Upper lobe of left lung (tissue), 6 donors: ENCODE measurements around the gene TAF6. TPM values are rescaled to one million over a fixed set of nuclear protein-coding genes. Genes with fewer than 3 reads are reported as not detected.

Experiments
- ATAC-seq, 2 donors: fragments of 200-7000 bp; cut with Tn5 transposase; one replicate each; pipeline ENCODE4 v1.9.1; 2022; ENCODE audit warnings: mild to moderate bottlenecking in 2 of 2, moderate library complexity in 2 of 2; ENCODE audit not compliant: low FRiP score in 2 of 2
- DNase-seq, 2 donors: peaks; one replicate each; pipeline ENCODE4 v3.0.0-alpha.2; 2019 to 2020
- H3K27ac ChIP-seq, 4 donors: fragments of 200-600 bp; sonication (generic); one replicate each; pipeline ENCODE4 v1.5.1; 2016 to 2019
- H3K27me3 ChIP-seq, 4 donors: fragments of 200-600 bp; sonication (generic); one replicate each; pipeline ENCODE4 v1.5.1; 2017 to 2019
- H3K36me3 ChIP-seq, 4 donors: fragments of 200-600 bp; sonication (generic); one replicate each; pipeline ENCODE4 v1.5.1; 2016 to 2019
- H3K4me1 ChIP-seq, 4 donors: fragments of 200-600 bp; sonication (generic); one replicate each; pipeline ENCODE4 v1.5.1; 2018 to 2019
- H3K4me3 ChIP-seq, 4 donors: fragments of 200-600 bp; sonication (generic); one replicate each; pipeline ENCODE4 v1.5.1; 2017 to 2019; ENCODE audit warnings: mild to moderate bottlenecking in 2 of 4, moderate library complexity in 1 of 4
- H3K9me3 ChIP-seq, 4 donors: fragments of 200-600 bp; sonication (generic); one replicate each; pipeline ENCODE4 v1.5.1; 2018 to 2019
- EP300 ChIP-seq, 4 donors: sonication (generic); formaldehyde crosslinking; IDR thresholded peaks; one replicate each; pipeline ENCODE4 v1.5.1; 2017; ENCODE audit warnings: antibody characterized with exemption in 4 of 4, control low read depth in 2 of 4
- POLR2A ChIP-seq, 4 donors: fragments of 450-650 bp; IDR thresholded peaks; one replicate each; pipeline ENCODE4 v1.5.1; 2016 to 2017; ENCODE audit warnings: antibody characterized with exemption in 4 of 4, mild to moderate bottlenecking in 2 of 4
- POLR2AphosphoS5 ChIP-seq, 2 donors: sonication (generic); formaldehyde crosslinking; IDR thresholded peaks; one replicate each; pipeline ENCODE4 v1.5.1; 2017; ENCODE audit warnings: antibody characterized with exemption in 2 of 2
- WGBS, 2 donors: methylation state at CpG; one replicate each; pipeline ENCODE4 v1.1.5; 2017 to 2018; 5-methylcytosine and 5-hydroxymethylcytosine counted together
- total RNA-seq, 6 donors: library from RNA; depleted of rRNA in 4 of 6; stranded (reverse); fragments of >200 nt in 4 of 6; gene quantifications; one replicate each; pipeline versions ENCODE4 v1.1.0 to v1.2.1, GENCODE V29; 2016 to 2021
- TF ChIP-seq, protein P1 (sequence below), 6 experiments: fragments of 450-650 bp in 4 of 6; fragments of 200-600 bp in 2 of 6; sonication (generic) in 2 of 6; IDR thresholded peaks; one replicate each; pipeline ENCODE4 v1.5.1; 2016 to 2019; ENCODE audit warnings: antibody characterized with exemption in 6 of 6
- donor health status: DM: no; HTN: no; CAD: no; lungs with moderate emphysema.
- donor health status: DM: no; HTN: yes; CAD: no; lungs with severe emphysema.

Gene TAF6
- total RNA-seq, 6 donors from 2014 or later = 33.4 to 76.5 (median 53.0) TPM

DNA sequence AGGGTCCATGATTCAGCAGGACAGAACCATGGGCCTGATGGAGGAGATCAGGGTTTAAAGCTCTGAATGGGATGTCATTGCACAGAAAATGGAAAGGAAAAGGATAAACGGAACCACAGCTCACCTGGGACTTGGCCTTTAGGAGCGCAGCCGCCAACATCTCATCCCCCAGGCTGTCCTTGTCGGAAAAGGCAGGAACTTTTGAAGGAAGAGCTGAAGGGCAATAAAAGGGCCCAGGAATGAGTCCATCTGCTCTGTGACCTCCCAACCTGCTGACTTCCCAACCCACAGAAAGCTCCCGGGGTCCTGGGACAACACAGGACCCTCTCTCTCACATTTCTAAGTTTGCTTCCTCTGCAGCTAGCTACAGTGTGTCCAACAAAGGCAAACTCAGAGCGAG lies 43.7 kb downstream of the TAF6 start:
- WGBS, 2 donors = 93 to 94% methylated on average over 5 to 6 of the region's 6 CpGs
- TF ChIP-seq EP300 (IDR thresholded peaks at IDR 0.05) (no peak), POLR2AphosphoS5 (IDR thresholded peaks at IDR 0.05) (no peak), POLR2A (IDR thresholded peaks at IDR 0.05) (no peak)
- TF ChIP-seq, protein P1, sequence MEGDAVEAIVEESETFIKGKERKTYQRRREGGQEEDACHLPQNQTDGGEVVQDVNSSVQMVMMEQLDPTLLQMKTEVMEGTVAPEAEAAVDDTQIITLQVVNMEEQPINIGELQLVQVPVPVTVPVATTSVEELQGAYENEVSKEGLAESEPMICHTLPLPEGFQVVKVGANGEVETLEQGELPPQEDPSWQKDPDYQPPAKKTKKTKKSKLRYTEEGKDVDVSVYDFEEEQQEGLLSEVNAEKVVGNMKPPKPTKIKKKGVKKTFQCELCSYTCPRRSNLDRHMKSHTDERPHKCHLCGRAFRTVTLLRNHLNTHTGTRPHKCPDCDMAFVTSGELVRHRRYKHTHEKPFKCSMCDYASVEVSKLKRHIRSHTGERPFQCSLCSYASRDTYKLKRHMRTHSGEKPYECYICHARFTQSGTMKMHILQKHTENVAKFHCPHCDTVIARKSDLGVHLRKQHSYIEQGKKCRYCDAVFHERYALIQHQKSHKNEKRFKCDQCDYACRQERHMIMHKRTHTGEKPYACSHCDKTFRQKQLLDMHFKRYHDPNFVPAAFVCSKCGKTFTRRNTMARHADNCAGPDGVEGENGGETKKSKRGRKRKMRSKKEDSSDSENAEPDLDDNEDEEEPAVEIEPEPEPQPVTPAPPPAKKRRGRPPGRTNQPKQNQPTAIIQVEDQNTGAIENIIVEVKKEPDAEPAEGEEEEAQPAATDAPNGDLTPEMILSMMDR (IDR thresholded peaks at IDR 0.05) = no peak

DNA sequence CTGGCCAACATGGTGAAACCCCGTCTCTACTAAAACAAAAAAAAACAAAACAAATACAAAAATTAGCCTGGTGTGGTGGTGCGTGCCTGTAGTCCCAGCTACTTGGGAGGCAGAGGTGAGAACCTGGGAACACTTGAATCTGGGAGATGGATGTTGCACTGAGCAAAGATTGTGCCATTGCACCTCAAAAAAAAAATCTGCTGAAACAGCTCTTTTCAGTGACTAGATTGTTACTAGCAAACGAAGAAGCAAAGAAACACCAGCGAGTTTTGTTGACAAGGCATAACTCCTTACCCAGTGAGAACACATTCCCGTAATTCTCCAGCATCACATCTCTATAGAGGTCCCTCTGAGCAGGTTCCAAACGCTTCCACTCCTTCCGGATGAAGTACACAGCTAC lies 44.3 kb downstream of the TAF6 start:
- WGBS, 2 donors = 95% methylated on average over 7 of the region's 7 CpGs

More for the DNA sequence above, 43.7 kb downstream of the TAF6 start:
- Histone ChIP-seq H3K36me3 (peaks cover 57 to 94% (median 72%) of the 10 kb centered on the region in 4 donors), H3K27ac (no peak overlapping the region), H3K4me1 (peaks cover 3 to 20% (median 11%) of the 10 kb centered on the region in 4 donors), H3K9me3 (peaks cover 18 to 26% (median 24%) of the 10 kb centered on the region in 4 donors), H3K27me3 (no peaks in the 10 kb centered on the region), H3K4me3 (no peak overlapping the region)
- ATAC-seq (no peak), DNase-seq (no peak)

DNA sequence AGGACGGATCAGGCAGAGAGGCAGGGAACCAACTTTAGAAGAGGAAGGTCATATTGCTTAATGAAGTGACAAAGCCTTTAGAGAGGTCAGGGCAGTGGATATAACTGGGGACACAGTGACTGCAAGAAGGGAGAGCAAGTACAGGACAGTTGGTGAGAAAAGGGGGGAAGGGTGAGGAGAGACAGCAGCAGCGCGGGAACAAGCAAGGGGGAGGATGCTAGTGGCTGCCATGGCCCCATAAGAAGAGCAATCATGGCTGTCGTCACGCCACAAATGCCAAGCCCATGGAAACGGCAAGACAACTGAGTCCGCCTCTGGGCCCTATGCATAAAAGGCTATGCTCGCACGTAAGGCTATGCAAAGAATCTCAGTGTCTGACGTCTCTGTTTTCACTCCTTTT lies 46.7 kb downstream of the TAF6 start:
- WGBS, 2 donors = 95 to 97% methylated on average over 10 of the region's 10 CpGs
- H3K9me3 ChIP-seq = peaks cover 22 to 28% (median 27%) of the 10 kb centered on the region in 4 donors
- no peak for DNase-seq

More for the DNA sequence above, 44.3 kb downstream of the TAF6 start:
- peaks cover 22 to 28% (median 27%) of the 10 kb centered on the region in 4 donors for H3K9me3 ChIP-seq
- DNase-seq (no peak), ATAC-seq (no peak)
- TF ChIP-seq POLR2AphosphoS5 (IDR thresholded peaks at IDR 0.05) (no peak), POLR2A (IDR thresholded peaks at IDR 0.05) (no peak), EP300 (IDR thresholded peaks at IDR 0.05) (no peak)
- TF ChIP-seq, protein P1 (IDR thresholded peaks at IDR 0.05) = no peak
- peaks cover 57 to 98% (median 78%) of the 10 kb centered on the region in 4 donors for H3K36me3 ChIP-seq
- H3K4me3 ChIP-seq = no peak overlapping the region
- peaks cover 0 to 14% (median 5%) of the 10 kb centered on the region in 4 donors for H3K4me1 ChIP-seq
- no peak overlapping the region for H3K27ac ChIP-seq
- no peaks in the 10 kb centered on the region for H3K27me3 ChIP-seq

DNA sequence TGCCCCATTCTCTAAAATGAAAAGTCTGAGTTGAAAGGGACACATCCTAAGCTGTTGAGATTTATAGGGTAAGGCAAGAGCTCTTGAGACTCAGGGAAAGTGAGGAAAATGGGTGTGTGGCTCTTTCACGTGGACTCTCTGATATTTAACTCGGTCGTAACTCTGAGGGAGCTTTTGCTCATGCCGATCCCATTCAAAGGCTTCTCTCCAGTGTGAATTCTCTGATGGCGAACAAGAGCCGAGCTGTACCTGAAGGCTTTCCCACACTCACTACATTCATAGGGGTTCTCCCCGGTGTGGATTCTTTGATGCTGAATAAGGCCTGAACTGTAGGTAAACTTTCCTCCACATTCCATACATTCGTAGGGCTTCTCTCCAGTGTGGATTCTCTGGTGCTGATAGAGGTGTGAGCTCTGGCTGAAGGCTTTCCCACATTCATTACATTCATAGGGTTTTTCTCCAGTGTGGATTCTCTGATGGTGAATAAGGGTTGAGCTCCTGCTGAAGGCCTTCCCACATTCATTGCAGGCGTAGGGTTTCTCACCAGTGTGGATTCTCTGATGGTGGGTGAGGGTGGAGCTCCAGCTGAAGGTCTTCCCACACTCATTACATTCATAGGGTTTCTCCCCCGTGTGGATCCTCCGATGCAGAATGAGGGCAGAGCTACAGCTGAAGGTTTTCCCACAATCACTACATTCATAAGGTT lies 48.0 kb downstream of the TAF6 start:
- ATAC-seq = no peak

More for the DNA sequence above, 46.7 kb downstream of the TAF6 start:
- Histone ChIP-seq H3K27ac (no peak overlapping the region), H3K4me3 (no peak overlapping the region), H3K27me3 (no peaks in the 10 kb centered on the region), H3K36me3 (peaks cover 57 to 87% (median 84%) of the 10 kb centered on the region in 4 donors), H3K4me1 (no peaks in the 10 kb centered on the region)
- no peak for ATAC-seq
- TF ChIP-seq, protein P1 (IDR thresholded peaks at IDR 0.05) = no peak
- TF ChIP-seq POLR2AphosphoS5 (IDR thresholded peaks at IDR 0.05) (no peak), POLR2A (IDR thresholded peaks at IDR 0.05) (no peak), EP300 (IDR thresholded peaks at IDR 0.05) (no peak)

More for the DNA sequence above, 48.0 kb downstream of the TAF6 start:
- Histone ChIP-seq H3K36me3 (peaks cover 49 to 82% (median 73%) of the 10 kb centered on the region in 4 donors), H3K27ac (no peak overlapping the region), H3K9me3 (peaks cover 22 to 28% (median 27%) of the 10 kb centered on the region in 4 donors), H3K4me3 (no peak overlapping the region), H3K4me1 (peaks cover 0 to 3% (median under 1%) of the 10 kb centered on the region in 4 donors), H3K27me3 (no peaks in the 10 kb centered on the region)
- 95 to 96% methylated on average over 11 of the region's 11 CpGs for WGBS, 2 donors
- TF ChIP-seq EP300 (IDR thresholded peaks at IDR 0.05) = no peak
- no peak for TF ChIP-seq POLR2AphosphoS5 (IDR thresholded peaks at IDR 0.05)
- TF ChIP-seq, protein P1 (IDR thresholded peaks at IDR 0.05) = no peak
- TF ChIP-seq POLR2A (IDR thresholded peaks at IDR 0.05) = no peak
- no peak for DNase-seq
